HG03457 (cell line): ENCODE data around the gene GPR22.

Experiments used
- ATAC-seq: cut with Tn5 transposase; IDR thresholded peaks from one replicate; pipeline ENCODE4 v1.9.1; 2021; ENCODE audit warnings: moderate number of reproducible peaks; ENCODE audit not compliant: unreplicated experiment

GPR22 gene

GRCh38 chr7:107474104-107474521 lies 4.3 kb downstream of the GPR22 start:
- no peak for ATAC-seq

GRCh38 chr7:107479303-107479702 lies 9.4 kb downstream of the GPR22 start:
- no peak for ATAC-seq

GRCh38 chr7:107480932-107481331 lies 11.1 kb downstream of the GPR22 start:
- ATAC-seq = no peak

GRCh38 chr7:107482571-107482970 lies 12.7 kb downstream of the GPR22 start:
- ATAC-seq = no peak

GRCh38 chr7:107486041-107486440 lies 16.2 kb downstream of the GPR22 start:
- ATAC-seq = no peak

GRCh38 chr7:107492875-107493274 lies 23.0 kb downstream of the GPR22 start:
- ATAC-seq = no peak

GRCh38 chr7:107494315-107494751 lies 24.5 kb downstream of the GPR22 start:
- ATAC-seq = no peak

- ATAC-seq = no peak
These were observed 25.0 kb downstream of the GPR22 start for GRCh38 chr7:107494884-107495283.

- no peak for ATAC-seq
These were observed 25.7 kb downstream of the GPR22 start for GRCh38 chr7:107495516-107495915.

- ATAC-seq = no peak
These were observed 29.9 kb downstream of the GPR22 start for GRCh38 chr7:107499731-107500130.

GRCh38 chr7:107501593-107501992 lies 31.7 kb downstream of the GPR22 start:
- ATAC-seq = no peak

GRCh38 chr7:107502154-107502553 lies 32.3 kb downstream of the GPR22 start:
- no peak for ATAC-seq

GRCh38 chr7:107502797-107503196 lies 32.9 kb downstream of the GPR22 start:
- ATAC-seq = no peak

- ATAC-seq = no peak
These were observed 33.8 kb downstream of the GPR22 start for GRCh38 chr7:107503687-107504086.

GRCh38 chr7:107505362-107505761 lies 35.5 kb downstream of the GPR22 start:
- ATAC-seq = no peak

GRCh38 chr7:107505997-107506673 lies 36.3 kb downstream of the GPR22 start:
- ATAC-seq = no peak

- no peak for ATAC-seq
These were observed 37.0 kb downstream of the GPR22 start for GRCh38 chr7:107506674-107507339.
